ENCODE measurements around the gene PLCH1. TPM values are rescaled to one million over a fixed set of nuclear protein-coding genes. Genes with fewer than 3 reads are reported as not detected.

PLCH1 gene
- total and polyA plus RNA-seq, 2 of the 8 experiments (the other 6 are each of a cell fraction or from before 2014, with no cell fraction given): 5.8 to 17.2 TPM

DNA sequence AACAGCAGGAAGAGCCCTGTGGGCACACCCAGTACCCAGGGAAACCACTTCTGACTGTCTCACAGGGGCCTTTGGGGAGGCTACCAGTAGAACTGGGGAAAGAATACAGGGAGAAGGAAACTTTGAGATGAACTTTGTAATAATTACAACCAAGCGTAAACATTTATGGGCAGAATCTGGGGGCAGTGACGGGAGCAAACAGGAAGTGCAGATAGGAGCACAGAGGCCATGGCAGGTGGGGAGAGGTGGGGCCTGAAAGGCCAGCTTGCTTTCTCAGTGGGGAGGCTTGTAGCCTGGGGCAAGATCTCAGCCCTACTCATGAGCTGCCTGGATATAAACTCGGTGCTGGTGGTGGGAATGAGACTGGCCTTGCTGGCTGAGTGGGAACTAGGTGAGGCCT is 209.8 kb downstream of the PLCH1 start (continued):
- TF ChIP-seq SP4 (IDR thresholded peaks at IDR 0.05; ENCODE audit: low read length) (no peak), POLR2AphosphoS5 (IDR thresholded peaks at IDR 0.05; ENCODE audit: low read depth, low read length) (no peak), RFX5 (IDR thresholded peaks at IDR 0.05; ENCODE audit: borderline replicate concordance, low read depth, low read length) (no peak), SUZ12 (IDR thresholded peaks at IDR 0.05; ENCODE audit: low read length) (no peak)

Measured in H1 (cell line).